ENCODE data around the gene GPR85. TPM values are rescaled to one million over a fixed set of nuclear protein-coding genes. Genes with fewer than 3 reads are reported as not detected.

The GPR85 gene
- total and polyA plus RNA-seq, 8 donors, result 0.31 to 2.6 (median 1.1) TPM; not detected in 4

DNA sequence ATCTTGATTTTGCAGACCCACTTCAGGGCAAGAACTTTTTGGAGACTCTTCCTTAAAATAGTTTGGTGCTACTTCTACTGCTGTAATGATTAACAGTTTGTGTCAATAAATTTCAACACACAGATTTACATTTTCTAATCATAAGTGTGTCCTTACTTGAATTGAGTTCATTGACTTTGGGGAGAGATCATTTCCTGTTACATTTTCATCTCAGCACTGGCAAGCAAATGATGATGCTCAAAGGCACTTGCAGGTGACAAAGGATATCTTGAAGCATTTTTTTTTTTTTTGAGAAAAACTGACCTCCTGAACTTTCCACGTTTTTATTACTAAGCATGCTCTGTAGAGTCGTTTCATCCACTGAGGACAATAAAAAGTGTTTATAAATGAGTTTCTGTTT lies 52.7 kb downstream of the GPR85 start:
- H3K27me3 ChIP-seq, result no peaks in the 10 kb centered on the region
- no peak overlapping the region for H3K27ac ChIP-seq
- intact Hi-C loops (cut with DNase I; ENCODE audit: low total_unique reads), result no loop called here
- H3K36me3 ChIP-seq, result no peaks in the 10 kb centered on the region
- H3K4me1 ChIP-seq, result no peaks in the 10 kb centered on the region
- 26 to 37% (median 31%) methylated on average over 2 of the region's 2 CpGs for WGBS, 5 donors
- DNase-seq, result no peak
- no peaks in the 10 kb centered on the region for H3K9me3 ChIP-seq
- no peak for TF ChIP-seq CTCF (IDR thresholded peaks at IDR 0.05)
- TF ChIP-seq EP300 (IDR thresholded peaks at IDR 0.05), result no peak
- TF ChIP-seq POLR2A (IDR thresholded peaks at IDR 0.05), result no peak
- TF ChIP-seq POLR2AphosphoS5 (IDR thresholded peaks at IDR 0.05), result no peak
- H3K4me3 ChIP-seq, result no peak overlapping the region

Other genes starting within 250 kb of the GPR85 start
- gene SMIM30, start 31.7 kb upstream of the GPR85 start, total RNA-seq, result 100 to 1,000 TPM in 1 of 5 donors, 10 to 100 TPM in 3, not detected in 1; 14.6 to 144 (median 59.7) TPM
- 10 to 100 TPM; 52.2 to 83.4 (median 59.7) TPM for gene SMIM30, start 31.7 kb upstream of the GPR85 start, polyA plus RNA-seq

Data from stomach (tissue), 9 donors.